H1 (cell line): ENCODE data around the gene DPYD. TPM values are rescaled to one million over a fixed set of nuclear protein-coding genes. Genes with fewer than 3 reads are reported as not detected.

Source experiments
- CTCF ChIA-PET: fragments of 300-600 bp; sonication (Branson Sonifier 250); formaldehyde crosslinking; loops from one replicate; lab custom pipeline; 2021; ENCODE audit not compliant: partially characterized antibody; lab: Charles Lee
- POLR2A ChIA-PET: fragments of 300-600 bp; sonication (Branson Sonifier 250); formaldehyde crosslinking; loops from one replicate; lab custom pipeline; 2021; ENCODE audit warnings: inconsistent platforms; ENCODE audit not compliant: partially characterized antibody; lab: Charles Lee
- DNase-seq, 2 experiments: peaks; one replicate each; pipeline versions ENCODE4 v3.0.0 to v3.0.0-alpha.2; 2010 to 2022; ENCODE audit warnings: low spot score in 2 of 2, low read depth in 1 of 2, mixed read lengths in 1 of 2
- FAIRE-seq: peaks from 2 replicates; lab custom pipeline; 2011; peaks lifted over from hg19 to GRCh38; lab: Jason Lieb, UNC
- H2AFZ ChIP-seq: 2 replicates; pipeline ENCODE4 v1.8.1; 2012; ENCODE audit warnings: low read length, inconsistent platforms
- H2AK5ac ChIP-seq: 2 replicates; pipeline ENCODE4 v1.6.1; 2013; ENCODE audit warnings: low read depth, low read length
- H2BK120ac ChIP-seq: replicated peaks from 2 replicates; pipeline ENCODE3; 2013; ENCODE audit warnings: low read depth, low read length, inconsistent platforms
- H2BK12ac ChIP-seq: 2 replicates; pipeline ENCODE4 v1.6.1; 2013; ENCODE audit warnings: low read depth, low read length
- H2BK15ac ChIP-seq: 2 replicates; pipeline ENCODE4 v1.6.1; 2013; ENCODE audit warnings: low read length
- H2BK20ac ChIP-seq: 2 replicates; pipeline ENCODE4 v1.6.1; 2013; ENCODE audit warnings: low read length
- H2BK5ac ChIP-seq: 2 replicates; pipeline ENCODE4 v1.6.1; 2013; ENCODE audit warnings: low read depth, low read length
- H3K14ac ChIP-seq: 2 replicates; pipeline ENCODE4 v1.6.1; 2013; ENCODE audit warnings: inconsistent platforms; ENCODE audit not compliant: insufficient read length
- H3K18ac ChIP-seq: 2 replicates; pipeline ENCODE4 v1.6.1; 2013; ENCODE audit warnings: low read length; ENCODE audit errors: extremely low read depth
- H3K23ac ChIP-seq: 2 replicates; pipeline ENCODE4 v1.6.1; 2013; ENCODE audit warnings: inconsistent platforms; ENCODE audit not compliant: insufficient read length
- H3K23me2 ChIP-seq: 2 replicates; pipeline ENCODE4 v1.6.1; 2013; ENCODE audit warnings: low read depth, low read length
- H3K27ac ChIP-seq: 2 replicates; pipeline ENCODE4 v1.6.1; 2011; ENCODE audit warnings: low read depth, low read length, inconsistent platforms
- H3K27me3 ChIP-seq, 4 experiments: replicated peaks in 1 of 4; 1 replicate in 1 of 4; 2 replicates in 3 of 4; pipeline versions ENCODE4 v1.6.1 to v1.8.1; 2011 to 2013; ENCODE audit warnings: low read length in 3 of 4, mild to moderate bottlenecking in 3 of 4, inconsistent platforms in 2 of 4, mixed read lengths in 2 of 4, moderate library complexity in 1 of 4; ENCODE audit not compliant: control insufficient read depth in 3 of 4, insufficient read depth in 3 of 4; ENCODE audit errors: extremely low read depth in 1 of 4
- H3K36me3 ChIP-seq, 4 experiments: 2 replicates each; pipeline versions ENCODE4 v1.6.1 to v1.8.1; 2011 to 2013; ENCODE audit warnings: mild to moderate bottlenecking in 4 of 4, low read length in 3 of 4, moderate library complexity in 2 of 4, control low read depth in 1 of 4, inconsistent platforms in 1 of 4; ENCODE audit not compliant: insufficient read depth in 4 of 4, control insufficient read depth in 2 of 4
- H3K4ac ChIP-seq: replicated peaks from 2 replicates; pipeline ENCODE3; 2013; ENCODE audit warnings: low read length, low read depth, mixed read lengths, inconsistent platforms; ENCODE audit not compliant: insufficient read length
- H3K4me1 ChIP-seq, 4 experiments: replicated peaks in 1 of 4; 1 replicate in 1 of 4; 2 replicates in 3 of 4; pipeline versions ENCODE4 v1.6.1 to v1.8.1; 2011 to 2013; ENCODE audit warnings: low read length in 3 of 4, inconsistent platforms in 2 of 4, mixed read lengths in 1 of 4; ENCODE audit not compliant: insufficient read depth in 4 of 4, control insufficient read depth in 3 of 4
- H3K4me2 ChIP-seq, 2 experiments: 2 replicates each; pipeline versions ENCODE4 v1.6.1 to v1.8.1; 2011 to 2013; ENCODE audit warnings: low read depth in 2 of 2, low read length in 2 of 2, control low read depth in 1 of 2, inconsistent platforms in 1 of 2, mild to moderate bottlenecking in 1 of 2; ENCODE audit not compliant: insufficient read depth in 1 of 2
- H3K4me3 ChIP-seq, 4 experiments: fragments of 200-600, 300-600 bp in 1 of 4; sonication (generic), shearing (Covaris generic), sonication (Bioruptor Twin) in 1 of 4; 2 replicates each; pipeline versions ENCODE4 v1.5.1 to v1.8.1; 2011 to 2016; ENCODE audit warnings: low read length in 4 of 4, low read depth in 3 of 4, control low read depth in 2 of 4, inconsistent platforms in 2 of 4, mild to moderate bottlenecking in 2 of 4, mixed read lengths in 1 of 4, moderate library complexity in 1 of 4; ENCODE audit not compliant: insufficient read depth in 2 of 4; ENCODE audit errors: extremely low read depth in 1 of 4
- H3K56ac ChIP-seq: replicated peaks from 2 replicates; pipeline ENCODE3; 2013; ENCODE audit warnings: low read depth, mild to moderate bottlenecking, mixed read lengths, low read length, inconsistent platforms; ENCODE audit not compliant: insufficient read length
- H3K79me1 ChIP-seq: 2 replicates; pipeline ENCODE4 v1.6.1; 2013; ENCODE audit warnings: low read depth, low read length, control low read depth
- H3K79me2 ChIP-seq, 2 experiments: 2 replicates each; pipeline versions ENCODE4 v1.6.1 to v1.8.1; 2012 to 2013; ENCODE audit warnings: low read length in 2 of 2, mild to moderate bottlenecking in 2 of 2, inconsistent platforms in 1 of 2; ENCODE audit not compliant: insufficient read depth in 2 of 2, control insufficient read depth in 1 of 2
- H3K9ac ChIP-seq, 4 experiments: replicated peaks in 1 of 4; 1 replicate in 1 of 4; 2 replicates in 3 of 4; pipeline versions ENCODE4 v1.6.1 to v1.8.1; 2011 to 2013; ENCODE audit warnings: low read depth in 3 of 4, low read length in 3 of 4, control low read depth in 2 of 4, mild to moderate bottlenecking in 2 of 4, moderate library complexity in 2 of 4, inconsistent platforms in 1 of 4; ENCODE audit errors: extremely low read depth in 1 of 4
- H3K9me3 ChIP-seq, 2 experiments: 2 replicates each; pipeline versions ENCODE4 v1.6.1 to v1.8.1; 2012 to 2013; ENCODE audit warnings: mild to moderate bottlenecking in 2 of 2, moderate library complexity in 2 of 2, control low read depth in 1 of 2, inconsistent platforms in 1 of 2, low read depth in 1 of 2, low read length in 1 of 2, mixed read lengths in 1 of 2; ENCODE audit not compliant: insufficient read depth in 2 of 2
- H4K20me1 ChIP-seq, 2 experiments: replicated peaks in 1 of 2; 2 replicates each; pipeline versions ENCODE3 to v1.8.1; 2011 to 2013; ENCODE audit warnings: inconsistent platforms in 2 of 2, low read length in 2 of 2, mild to moderate bottlenecking in 1 of 2; ENCODE audit not compliant: insufficient read depth in 2 of 2, control insufficient read depth in 1 of 2
- H4K5ac ChIP-seq: 2 replicates; pipeline ENCODE4 v1.6.1; 2013; ENCODE audit warnings: low read length, low read depth, mixed read lengths, inconsistent platforms; ENCODE audit not compliant: insufficient read length
- H4K8ac ChIP-seq: 2 replicates; pipeline ENCODE4 v1.8.0; 2013; ENCODE audit warnings: mild to moderate bottlenecking, moderate library complexity, low read length, inconsistent platforms; ENCODE audit not compliant: insufficient read depth; ENCODE audit errors: extremely low read depth
- H4K91ac ChIP-seq: replicated peaks from 2 replicates; pipeline ENCODE3; 2013; ENCODE audit warnings: low read length, mixed read lengths, inconsistent platforms; ENCODE audit not compliant: insufficient read length
- BACH1 ChIP-seq: IDR thresholded peaks from 2 replicates; pipeline ENCODE4 v1.6.1; 2012; ENCODE audit warnings: low read length, improper control_type of control experiment
- CBX8 ChIP-seq: fragments of 300-800, 300-1000 bp; sonication (generic); IDR thresholded peaks from 2 replicates; pipeline ENCODE4 v1.7.1; 2016; ENCODE audit warnings: low read depth, low read length, borderline replicate concordance
- CREB1 ChIP-seq: IDR thresholded peaks from 2 replicates; pipeline ENCODE4 v1.6.1; 2012; ENCODE audit warnings: inconsistent platforms
- CTBP2 ChIP-seq: IDR thresholded peaks from 2 replicates; pipeline ENCODE4 v1.7.0; 2011; ENCODE audit warnings: borderline replicate concordance, mild to moderate bottlenecking, moderate library complexity, mixed read lengths, low read length; ENCODE audit not compliant: insufficient read depth, insufficient read length
- EZH2 ChIP-seq: fragments of 200-600 bp; sonication (generic); IDR thresholded peaks from 2 replicates; pipeline ENCODE4 v1.7.1; 2012; ENCODE audit warnings: low read depth, mild to moderate bottlenecking, moderate library complexity, low read length, inconsistent platforms; ENCODE audit not compliant: severe bottlenecking
- GABPA ChIP-seq: IDR thresholded peaks from 2 replicates; pipeline ENCODE4 v1.6.1; 2011; ENCODE audit warnings: mild to moderate bottlenecking, low read length, moderate library complexity, borderline replicate concordance; ENCODE audit not compliant: insufficient read depth
- JUND ChIP-seq: IDR thresholded peaks from 2 replicates; pipeline ENCODE4 v1.6.1; 2011; ENCODE audit warnings: mild to moderate bottlenecking, improper control_type of control experiment, low read length
- RAD21 ChIP-seq, 2 experiments: IDR thresholded peaks in 1 of 2; conservative IDR thresholded peaks in 1 of 2; 2 replicates each; pipeline ENCODE4 v1.6.1; 2011; ENCODE audit warnings: low read depth in 2 of 2, low read length in 2 of 2, improper control_type of control experiment in 1 of 2, inconsistent platforms in 1 of 2, mild to moderate bottlenecking in 1 of 2, moderate library complexity in 1 of 2
- SIN3A ChIP-seq, 2 experiments: IDR thresholded peaks in 1 of 2; conservative IDR thresholded peaks in 1 of 2; 2 replicates each; pipeline ENCODE4 v1.6.1; 2011 to 2012; ENCODE audit warnings: low read length in 2 of 2, improper control_type of control experiment in 1 of 2, low read depth in 1 of 2, mild to moderate bottlenecking in 1 of 2
- SRF ChIP-seq: IDR thresholded peaks from 2 replicates; pipeline ENCODE4 v1.6.1; 2011; ENCODE audit warnings: mild to moderate bottlenecking, low read depth, low read length, moderate library complexity
- WGBS, 2 experiments: shearing (Covaris generic) in 1 of 2; methylation state at CpG; one replicate each; pipeline versions ENCODE4 v1.1.6 to v1.1.7; 2013 to 2015; ENCODE audit warnings: low lambda C conversion rate in 2 of 2, mixed read lengths in 2 of 2, inconsistent platforms in 1 of 2, low coverage in 1 of 2, missing lambda C conversion rate in 1 of 2; ENCODE audit not compliant: insufficient replicate concordance in 2 of 2, insufficient coverage in 1 of 2, insufficient read length in 1 of 2; ENCODE audit errors: extremely low coverage in 1 of 2, missing lambda C conversion rate in 1 of 2; 5-methylcytosine and 5-hydroxymethylcytosine counted together
- polyA plus RNA-seq, 7 experiments: library from polyadenylated mRNA; depleted of rRNA in 3 of 7; stranded (reverse) in 5 of 7; unstranded in 2 of 7; fragments of >200 nt in 5 of 7; fragments of 200-250 nt in 2 of 7; gene quantifications; 1 replicate in 5 of 7; 2 replicates in 1 of 7; 4 replicates in 1 of 7; pipeline versions ENCODE4 v1.2.1 to v1.2.3, GENCODE V29; 2011 to 2013; ENCODE audit warnings: missing spikeins in 2 of 7, mixed read lengths in 2 of 7
- total RNA-seq: library from RNA; stranded (reverse); fragmentation: NEBNext Ultra II Directional; extraction: Animal tissue kit (Norgen Biotek cat#: 25700); gene quantifications from 2 replicates; pipeline ENCODE4 v1.2.1, GENCODE V29; 2021

The DPYD gene
- total and polyA plus RNA-seq, 2 of the 8 experiments (the other 6 are each of a cell fraction or from before 2014, with no cell fraction given), result 0.29 to 0.73 TPM

DNA sequence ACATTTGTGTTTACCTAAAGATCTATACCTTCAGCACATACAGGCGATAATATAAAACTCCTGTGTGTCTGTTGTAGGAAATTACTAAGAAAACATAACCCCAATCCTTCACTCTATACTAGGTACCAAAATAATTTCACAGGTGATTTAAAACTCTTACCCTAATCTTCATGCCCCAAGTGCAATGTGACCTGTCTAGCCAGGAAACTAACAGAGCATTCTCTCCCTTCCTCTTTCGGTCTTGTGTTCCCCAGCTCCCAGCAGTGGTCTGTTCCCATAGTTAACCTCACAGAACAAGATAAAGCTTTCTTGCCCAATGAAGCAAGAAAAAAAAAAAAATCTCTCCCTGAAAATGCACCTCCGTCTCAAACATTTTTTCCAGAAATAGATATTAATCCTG is 493.5 kb downstream of the DPYD start:
- Histone ChIP-seq H4K8ac (no peak overlapping the region), H4K91ac (no peak overlapping the region), H3K4me1 (no peaks in the 10 kb centered on the region), H2BK120ac (no peak overlapping the region), H2BK12ac (no peak overlapping the region), H2BK20ac (no peak overlapping the region), H2BK15ac (no peak overlapping the region), H3K18ac (no peak overlapping the region), H3K27me3 (peaks cover 0 to 1% (median 0%) of the 10 kb centered on the region in 4 experiments; a peak in 1 of 7 replicates), H3K79me2 (no peaks in the 10 kb centered on the region), H3K9me3 (no peaks in the 10 kb centered on the region), H4K5ac (no peak overlapping the region), H3K9ac (no peak overlapping the region), H2BK5ac (no peak overlapping the region), H2AK5ac (no peak overlapping the region), H3K4ac (no peak overlapping the region), H3K4me2 (no peak overlapping the region), H3K14ac (no peak overlapping the region), H3K27ac (no peak overlapping the region), H3K56ac (no peak overlapping the region), H2AFZ (no peak overlapping the region), H4K20me1 (no peaks in the 10 kb centered on the region), H3K4me3 (no peak overlapping the region), H3K23ac (no peak overlapping the region), H3K23me2 (no peaks in the 10 kb centered on the region), H3K36me3 (no peaks in the 10 kb centered on the region), H3K79me1 (no peaks in the 10 kb centered on the region)
- DNase-seq (no peak), FAIRE-seq (no peak)
- 91% methylated on average over 3 of the region's 3 CpGs; no CpG with 5 or more reads in 1 of the 2 experiments for WGBS, 2 experiments
- POLR2A ChIA-PET, result no interaction called here
- TF ChIP-seq RAD21 (IDR thresholded peaks at IDR 0.05 in 1 of 2, conservative IDR thresholded peaks at IDR 0.05 in 1 of 2; ENCODE audit: low read depth in 2 of 2, low read length in 2 of 2) (no peak), SIN3A (conservative IDR thresholded peaks at IDR 0.05 in 1 of 2, IDR thresholded peaks at IDR 0.05 in 1 of 2; ENCODE audit: low read depth in 1 of 2, low read length in 2 of 2) (no peak), SRF (no peak), CTBP2 (no peak), GABPA (no peak), JUND (no peak), CREB1 (no peak), BACH1 (no peak), CBX8 (no peak), EZH2 (no peak)
- CTCF ChIA-PET, result no interaction called here
